H1 (cell line): ENCODE results near the gene ANO6. TPM values are rescaled to one million over a fixed set of nuclear protein-coding genes. Genes with fewer than 3 reads are reported as not detected.
A peak's percentile ranks its signal among the peaks of the same experiment; 100 is the strongest.

Source experiments
- CTCF ChIA-PET: fragments of 300-600 bp; sonication (Branson Sonifier 250); formaldehyde crosslinking; loops from one replicate; lab custom pipeline; 2021; ENCODE audit not compliant: partially characterized antibody; lab: Charles Lee
- POLR2A ChIA-PET: fragments of 300-600 bp; sonication (Branson Sonifier 250); formaldehyde crosslinking; loops from one replicate; lab custom pipeline; 2021; ENCODE audit warnings: inconsistent platforms; ENCODE audit not compliant: partially characterized antibody; lab: Charles Lee
- DNase-seq, 2 experiments: peaks; one replicate each; pipeline versions ENCODE4 v3.0.0 to v3.0.0-alpha.2; 2010 to 2022; ENCODE audit warnings: low spot score in 2 of 2, low read depth in 1 of 2, mixed read lengths in 1 of 2
- FAIRE-seq: peaks from 2 replicates; lab custom pipeline; 2011; peaks lifted over from hg19 to GRCh38; lab: Jason Lieb, UNC
- H2AFZ ChIP-seq: 2 replicates; pipeline ENCODE4 v1.8.1; 2012; ENCODE audit warnings: low read length, inconsistent platforms
- H2AK5ac ChIP-seq: 2 replicates; pipeline ENCODE4 v1.6.1; 2013; ENCODE audit warnings: low read depth, low read length
- H2BK120ac ChIP-seq: replicated peaks from 2 replicates; pipeline ENCODE3; 2013; ENCODE audit warnings: low read depth, low read length, inconsistent platforms
- H2BK12ac ChIP-seq: 2 replicates; pipeline ENCODE4 v1.6.1; 2013; ENCODE audit warnings: low read depth, low read length
- H2BK15ac ChIP-seq: 2 replicates; pipeline ENCODE4 v1.6.1; 2013; ENCODE audit warnings: low read length
- H2BK20ac ChIP-seq: 2 replicates; pipeline ENCODE4 v1.6.1; 2013; ENCODE audit warnings: low read length
- H2BK5ac ChIP-seq: 2 replicates; pipeline ENCODE4 v1.6.1; 2013; ENCODE audit warnings: low read depth, low read length
- H3K14ac ChIP-seq: 2 replicates; pipeline ENCODE4 v1.6.1; 2013; ENCODE audit warnings: inconsistent platforms; ENCODE audit not compliant: insufficient read length
- H3K18ac ChIP-seq: 2 replicates; pipeline ENCODE4 v1.6.1; 2013; ENCODE audit warnings: low read length; ENCODE audit errors: extremely low read depth
- H3K23ac ChIP-seq: 2 replicates; pipeline ENCODE4 v1.6.1; 2013; ENCODE audit warnings: inconsistent platforms; ENCODE audit not compliant: insufficient read length
- H3K23me2 ChIP-seq: 2 replicates; pipeline ENCODE4 v1.6.1; 2013; ENCODE audit warnings: low read depth, low read length
- H3K27ac ChIP-seq: 2 replicates; pipeline ENCODE4 v1.6.1; 2011; ENCODE audit warnings: low read depth, low read length, inconsistent platforms
- H3K27me3 ChIP-seq, 4 experiments: replicated peaks in 1 of 4; 1 replicate in 1 of 4; 2 replicates in 3 of 4; pipeline versions ENCODE4 v1.6.1 to v1.8.1; 2011 to 2013; ENCODE audit warnings: low read length in 3 of 4, mild to moderate bottlenecking in 3 of 4, inconsistent platforms in 2 of 4, mixed read lengths in 2 of 4, moderate library complexity in 1 of 4; ENCODE audit not compliant: control insufficient read depth in 3 of 4, insufficient read depth in 3 of 4; ENCODE audit errors: extremely low read depth in 1 of 4
- H3K36me3 ChIP-seq, 4 experiments: 2 replicates each; pipeline versions ENCODE4 v1.6.1 to v1.8.1; 2011 to 2013; ENCODE audit warnings: mild to moderate bottlenecking in 4 of 4, low read length in 3 of 4, moderate library complexity in 2 of 4, control low read depth in 1 of 4, inconsistent platforms in 1 of 4; ENCODE audit not compliant: insufficient read depth in 4 of 4, control insufficient read depth in 2 of 4
- H3K4ac ChIP-seq: replicated peaks from 2 replicates; pipeline ENCODE3; 2013; ENCODE audit warnings: low read length, low read depth, mixed read lengths, inconsistent platforms; ENCODE audit not compliant: insufficient read length
- H3K4me1 ChIP-seq, 4 experiments: replicated peaks in 1 of 4; 1 replicate in 1 of 4; 2 replicates in 3 of 4; pipeline versions ENCODE4 v1.6.1 to v1.8.1; 2011 to 2013; ENCODE audit warnings: low read length in 3 of 4, inconsistent platforms in 2 of 4, mixed read lengths in 1 of 4; ENCODE audit not compliant: insufficient read depth in 4 of 4, control insufficient read depth in 3 of 4
- H3K4me2 ChIP-seq, 2 experiments: 2 replicates each; pipeline versions ENCODE4 v1.6.1 to v1.8.1; 2011 to 2013; ENCODE audit warnings: low read depth in 2 of 2, low read length in 2 of 2, control low read depth in 1 of 2, inconsistent platforms in 1 of 2, mild to moderate bottlenecking in 1 of 2; ENCODE audit not compliant: insufficient read depth in 1 of 2
- H3K4me3 ChIP-seq, 4 experiments: fragments of 200-600, 300-600 bp in 1 of 4; sonication (generic), shearing (Covaris generic), sonication (Bioruptor Twin) in 1 of 4; 2 replicates each; pipeline versions ENCODE4 v1.5.1 to v1.8.1; 2011 to 2016; ENCODE audit warnings: low read length in 4 of 4, low read depth in 3 of 4, control low read depth in 2 of 4, inconsistent platforms in 2 of 4, mild to moderate bottlenecking in 2 of 4, mixed read lengths in 1 of 4, moderate library complexity in 1 of 4; ENCODE audit not compliant: insufficient read depth in 2 of 4; ENCODE audit errors: extremely low read depth in 1 of 4
- H3K56ac ChIP-seq: replicated peaks from 2 replicates; pipeline ENCODE3; 2013; ENCODE audit warnings: low read depth, mild to moderate bottlenecking, mixed read lengths, low read length, inconsistent platforms; ENCODE audit not compliant: insufficient read length
- H3K79me1 ChIP-seq: 2 replicates; pipeline ENCODE4 v1.6.1; 2013; ENCODE audit warnings: low read depth, low read length, control low read depth
- H3K79me2 ChIP-seq, 2 experiments: 2 replicates each; pipeline versions ENCODE4 v1.6.1 to v1.8.1; 2012 to 2013; ENCODE audit warnings: low read length in 2 of 2, mild to moderate bottlenecking in 2 of 2, inconsistent platforms in 1 of 2; ENCODE audit not compliant: insufficient read depth in 2 of 2, control insufficient read depth in 1 of 2
- H3K9ac ChIP-seq, 4 experiments: replicated peaks in 1 of 4; 1 replicate in 1 of 4; 2 replicates in 3 of 4; pipeline versions ENCODE4 v1.6.1 to v1.8.1; 2011 to 2013; ENCODE audit warnings: low read depth in 3 of 4, low read length in 3 of 4, control low read depth in 2 of 4, mild to moderate bottlenecking in 2 of 4, moderate library complexity in 2 of 4, inconsistent platforms in 1 of 4; ENCODE audit errors: extremely low read depth in 1 of 4
- H3K9me3 ChIP-seq, 2 experiments: 2 replicates each; pipeline versions ENCODE4 v1.6.1 to v1.8.1; 2012 to 2013; ENCODE audit warnings: mild to moderate bottlenecking in 2 of 2, moderate library complexity in 2 of 2, control low read depth in 1 of 2, inconsistent platforms in 1 of 2, low read depth in 1 of 2, low read length in 1 of 2, mixed read lengths in 1 of 2; ENCODE audit not compliant: insufficient read depth in 2 of 2
- H4K20me1 ChIP-seq, 2 experiments: replicated peaks in 1 of 2; 2 replicates each; pipeline versions ENCODE3 to v1.8.1; 2011 to 2013; ENCODE audit warnings: inconsistent platforms in 2 of 2, low read length in 2 of 2, mild to moderate bottlenecking in 1 of 2; ENCODE audit not compliant: insufficient read depth in 2 of 2, control insufficient read depth in 1 of 2
- H4K5ac ChIP-seq: 2 replicates; pipeline ENCODE4 v1.6.1; 2013; ENCODE audit warnings: low read length, low read depth, mixed read lengths, inconsistent platforms; ENCODE audit not compliant: insufficient read length
- H4K8ac ChIP-seq: 2 replicates; pipeline ENCODE4 v1.8.0; 2013; ENCODE audit warnings: mild to moderate bottlenecking, moderate library complexity, low read length, inconsistent platforms; ENCODE audit not compliant: insufficient read depth; ENCODE audit errors: extremely low read depth
- H4K91ac ChIP-seq: replicated peaks from 2 replicates; pipeline ENCODE3; 2013; ENCODE audit warnings: low read length, mixed read lengths, inconsistent platforms; ENCODE audit not compliant: insufficient read length
- BACH1 ChIP-seq: IDR thresholded peaks from 2 replicates; pipeline ENCODE4 v1.6.1; 2012; ENCODE audit warnings: low read length, improper control_type of control experiment
- CBX5 ChIP-seq: fragments of 300-800, 300-1000 bp; sonication (generic); IDR thresholded peaks from 2 replicates; pipeline ENCODE4 v1.7.1; 2016; ENCODE audit warnings: antibody characterized with exemption, low read length, low read depth
- EGR1 ChIP-seq: IDR thresholded peaks from 2 replicates; pipeline ENCODE4 v1.6.1; 2011; ENCODE audit warnings: low read depth, low read length, borderline replicate concordance
- EP300 ChIP-seq, 2 experiments: IDR thresholded peaks; 1 replicate in 1 of 2; 2 replicates in 1 of 2; pipeline ENCODE4 v1.6.1; 2011 to 2012; ENCODE audit warnings: low read depth in 2 of 2, low read length in 2 of 2, mild to moderate bottlenecking in 2 of 2, borderline replicate concordance in 1 of 2, inconsistent platforms in 1 of 2, moderate library complexity in 1 of 2
- FOSL1 ChIP-seq: IDR thresholded peaks from 2 replicates; pipeline ENCODE4 v1.6.1; 2011; ENCODE audit warnings: mild to moderate bottlenecking, low read depth, low read length, moderate library complexity; ENCODE audit not compliant: insufficient read depth
- GABPA ChIP-seq: IDR thresholded peaks from 2 replicates; pipeline ENCODE4 v1.6.1; 2011; ENCODE audit warnings: mild to moderate bottlenecking, low read length, moderate library complexity, borderline replicate concordance; ENCODE audit not compliant: insufficient read depth
- MAFK ChIP-seq: IDR thresholded peaks from 2 replicates; pipeline ENCODE4 v1.6.1; 2012; ENCODE audit warnings: low read depth, mild to moderate bottlenecking, improper control_type of control experiment, low read length
- MAX ChIP-seq: IDR thresholded peaks from 2 replicates; pipeline ENCODE4 v1.6.1; 2012; ENCODE audit warnings: inconsistent platforms
- SIRT6 ChIP-seq: IDR thresholded peaks from one replicate; pipeline ENCODE4 v1.7.1; 2012; ENCODE audit warnings: low read length, inconsistent platforms
- WGBS, 2 experiments: shearing (Covaris generic) in 1 of 2; methylation state at CpG; one replicate each; pipeline versions ENCODE4 v1.1.6 to v1.1.7; 2013 to 2015; ENCODE audit warnings: low lambda C conversion rate in 2 of 2, mixed read lengths in 2 of 2, inconsistent platforms in 1 of 2, low coverage in 1 of 2, missing lambda C conversion rate in 1 of 2; ENCODE audit not compliant: insufficient replicate concordance in 2 of 2, insufficient coverage in 1 of 2, insufficient read length in 1 of 2; ENCODE audit errors: extremely low coverage in 1 of 2, missing lambda C conversion rate in 1 of 2; 5-methylcytosine and 5-hydroxymethylcytosine counted together
- polyA plus RNA-seq, 7 experiments: library from polyadenylated mRNA; depleted of rRNA in 3 of 7; stranded (reverse) in 5 of 7; unstranded in 2 of 7; fragments of >200 nt in 5 of 7; fragments of 200-250 nt in 2 of 7; gene quantifications; 1 replicate in 5 of 7; 2 replicates in 1 of 7; 4 replicates in 1 of 7; pipeline versions ENCODE4 v1.2.1 to v1.2.3, GENCODE V29; 2011 to 2013; ENCODE audit warnings: missing spikeins in 2 of 7, mixed read lengths in 2 of 7
- total RNA-seq: library from RNA; stranded (reverse); fragmentation: NEBNext Ultra II Directional; extraction: Animal tissue kit (Norgen Biotek cat#: 25700); gene quantifications from 2 replicates; pipeline ENCODE4 v1.2.1, GENCODE V29; 2021
- TF ChIP-seq, protein P1 (sequence below): IDR thresholded peaks from 2 replicates; pipeline ENCODE4 v1.6.1; 2011; ENCODE audit warnings: low read depth, mild to moderate bottlenecking, low read length; ENCODE audit not compliant: insufficient read depth

ANO6 gene
- total and polyA plus RNA-seq, 2 of the 8 experiments (the other 6 are each of a cell fraction or from before 2014, with no cell fraction given) = 15.1 to 39.7 TPM

DNA sequence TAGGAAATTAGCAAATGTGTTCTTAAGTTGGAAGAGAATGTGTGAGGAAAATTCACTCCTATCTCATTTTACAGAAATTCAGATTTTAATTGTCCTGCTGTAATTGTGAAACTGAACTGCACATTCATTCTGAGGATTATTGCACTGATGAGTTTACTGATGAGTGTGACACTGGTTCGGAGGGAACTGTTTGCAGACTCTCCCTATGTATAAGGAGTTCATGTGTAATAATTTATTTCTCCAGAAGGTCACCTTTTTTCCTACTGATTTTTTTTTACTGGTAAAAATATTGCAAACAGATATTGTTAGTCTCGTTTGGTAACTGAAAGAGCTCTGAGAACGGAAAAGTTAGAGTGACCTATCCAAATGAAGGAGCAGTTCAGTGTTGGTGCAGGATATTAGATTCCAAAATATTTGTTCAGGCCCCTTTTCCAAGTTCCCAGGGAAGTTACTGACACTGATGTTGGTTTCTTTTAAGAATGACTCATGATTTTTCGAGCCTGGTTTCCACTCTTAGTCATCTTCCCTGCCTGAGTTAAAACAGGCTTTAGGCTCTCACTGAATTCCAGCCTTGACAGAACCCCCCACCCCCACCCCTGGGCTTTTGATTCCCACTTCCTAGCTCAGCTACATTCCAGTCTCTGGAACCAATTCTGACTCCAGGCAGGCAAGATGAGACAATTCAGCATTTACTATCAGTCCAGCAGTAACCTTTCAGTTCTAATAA is 18.4 kb downstream of the ANO6 start:
- Histone ChIP-seq H3K27me3 (no peaks in the 10 kb centered on the region), H3K27ac (peak overlapping the region; percentile 78; the same call in 1 of the 2 replicates), H2AFZ (no peak overlapping the region), H3K56ac (no peak overlapping the region), H3K23me2 (no peaks in the 10 kb centered on the region), H3K36me3 (no peaks in the 10 kb centered on the region), H3K4me2 (peak overlapping the region; percentile 49 to 51), H2BK15ac (no peak overlapping the region), H3K4me1 (peaks cover 10 to 32% (median 24%) of the 10 kb centered on the region in 4 experiments), H2BK12ac (peak overlapping the region; percentile 100; the same call in 1 of the 2 replicates), H3K23ac (no peak overlapping the region), H4K20me1 (no peaks in the 10 kb centered on the region), H3K79me1 (no peaks in the 10 kb centered on the region), H2BK5ac (peak overlapping the region; percentile 97), H3K9ac (peak overlapping the region in 1 of 4 experiments; percentile 9; a peak in 2 of 7 replicates), H4K5ac (peak overlapping the region; percentile 87), H4K8ac (no peak overlapping the region), H3K79me2 (peaks cover 0 to 50% of the 10 kb centered on the region in 2 experiments; a peak in 2 of 4 replicates), H3K4ac (no peak overlapping the region), H3K4me3 (peak overlapping the region in 1 of 4 experiments; percentile 34; a peak in 2 of 8 replicates), H4K91ac (no peak overlapping the region), H3K18ac (no peak overlapping the region), H2AK5ac (peak overlapping the region; percentile 54; the same call in 1 of the 2 replicates), H3K14ac (no peak overlapping the region), H2BK120ac (peak overlapping the region; percentile 50), H2BK20ac (peak overlapping the region; percentile 66; the same call in 1 of the 2 replicates), H3K9me3 (no peaks in the 10 kb centered on the region)
- DNase-seq (no peak), FAIRE-seq (peak; percentile 88)
- CTCF ChIA-PET = interaction anchor here (0.6 to 1.6 kb wide), 5 partner anchors 17 to 142 kb away, joined by 3 to 4 read pairs (median 4); partner anchors contain the start of gene ANO6
- POLR2A ChIA-PET = interaction anchor here (0.9 to 4.9 kb wide), 10 partner anchors 11 to 199 kb away, joined by 3 to 75 read pairs (median 4); partner anchors contain the start of gene ANO6
- WGBS, 2 experiments = 49% methylated on average over 4 of the region's 4 CpGs; no CpG with 5 or more reads in 1 of the 2 experiments
- TF ChIP-seq, protein P1, sequence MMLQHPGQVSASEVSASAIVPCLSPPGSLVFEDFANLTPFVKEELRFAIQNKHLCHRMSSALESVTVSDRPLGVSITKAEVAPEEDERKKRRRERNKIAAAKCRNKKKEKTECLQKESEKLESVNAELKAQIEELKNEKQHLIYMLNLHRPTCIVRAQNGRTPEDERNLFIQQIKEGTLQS = no peak
- no peak for TF ChIP-seq GABPA
- peak in 1 of 2 experiments; percentile 54; a peak in 1 of 3 replicates for TF ChIP-seq EP300 (IDR thresholded peaks at IDR 0.05; ENCODE audit: borderline replicate concordance in 1 of 2, low read depth in 2 of 2, low read length in 2 of 2)
- peak; percentile 97 for TF ChIP-seq BACH1
- TF ChIP-seq FOSL1 = no peak
- TF ChIP-seq MAFK = peak; percentile 79
- no peak for TF ChIP-seq MAX
- no peak for TF ChIP-seq SIRT6
- TF ChIP-seq EGR1 = 0 out of 2 replicates have a peak, but pooled peaks have one; percentile 16
- TF ChIP-seq CBX5 = no peak
